B cell (primary cell): ENCODE results near the gene LNX1. TPM values are rescaled to one million over a fixed set of nuclear protein-coding genes. Genes with fewer than 3 reads are reported as not detected.

ENCODE experiments used
- ATAC-seq: fragments of 200-7000 bp; cut with Tn5 transposase; one replicate; pipeline ENCODE4 v1.10.0; 2021; ENCODE audit warnings: low read depth, mild to moderate bottlenecking, moderate number of reproducible peaks, moderate library complexity
- CTCF ChIA-PET: fragments of 350-600 bp; sonication (Branson Sonifier 250); formaldehyde crosslinking; loops from one replicate; lab custom pipeline; 2021; ENCODE audit warnings: antibody characterized with exemption, inconsistent platforms; lab: Charles Lee
- POLR2A ChIA-PET: fragments of 350-600 bp; sonication (Branson Sonifier 250); formaldehyde crosslinking; loops from one replicate; lab custom pipeline; 2021; ENCODE audit warnings: antibody characterized with exemption; lab: Charles Lee
- DNase-seq: peaks from one replicate; pipeline ENCODE4 v3.0.0; 2013
- H2AFZ ChIP-seq: 2 replicates; pipeline ENCODE4 v1.6.1; 2012; ENCODE audit warnings: mild to moderate bottlenecking, low read depth, low read length; ENCODE audit not compliant: insufficient read depth, poor library complexity, severe bottlenecking
- H3K27ac ChIP-seq, 2 donors: 1 replicate in 1 of 2; 2 replicates in 1 of 2; pipeline ENCODE4 v1.5.1; 2012 to 2013; ENCODE audit warnings: low read length in 2 of 2, mild to moderate bottlenecking in 2 of 2, moderate library complexity in 1 of 2
- H3K27me3 ChIP-seq, 4 experiments: fragments of 200-600 bp in 1 of 4; sonication (generic) in 1 of 4; replicated peaks in 1 of 4; 1 replicate in 2 of 4; 2 replicates in 2 of 4; pipeline versions ENCODE4 v1.6.1 to v1.7.0; 2013 to 2016; ENCODE audit warnings: low read length in 3 of 4, mild to moderate bottlenecking in 2 of 4, mixed read lengths in 1 of 4, moderate library complexity in 1 of 4; ENCODE audit not compliant: insufficient read depth in 4 of 4, control insufficient read depth in 3 of 4; ENCODE audit errors: control extremely low read depth in 1 of 4
- H3K36me3 ChIP-seq, 2 experiments: replicated peaks in 1 of 2; 1 replicate in 1 of 2; 2 replicates in 1 of 2; pipeline versions ENCODE4 v1.6.1 to v1.7.1; 2013; ENCODE audit warnings: low read length in 1 of 2; ENCODE audit not compliant: insufficient read depth in 2 of 2, control insufficient read depth in 1 of 2; ENCODE audit errors: control extremely low read depth in 1 of 2, extremely low read depth in 1 of 2
- H3K4me1 ChIP-seq, 2 donors: fragments of 200-600 bp in 1 of 2; sonication (generic) in 1 of 2; 1 replicate in 1 of 2; 2 replicates in 1 of 2; pipeline versions ENCODE4 v1.5.1 to v1.6.1; 2013 to 2017; ENCODE audit warnings: low read length in 2 of 2; ENCODE audit not compliant: control insufficient read depth in 2 of 2, insufficient read depth in 2 of 2
- H3K4me2 ChIP-seq: replicated peaks from 2 replicates; pipeline ENCODE3; 2012; ENCODE audit warnings: mild to moderate bottlenecking, low read depth, low read length; ENCODE audit not compliant: poor library complexity, severe bottlenecking
- H3K4me3 ChIP-seq, 5 experiments: fragments of 200-600 bp in 1 of 5; sonication (generic) in 1 of 5; 1 replicate in 3 of 5; 2 replicates in 2 of 5; pipeline versions ENCODE4 v1.5.1 to v1.7.0; 2011 to 2016; ENCODE audit warnings: low read length in 4 of 5, mild to moderate bottlenecking in 4 of 5, low read depth in 2 of 5, control low read depth in 1 of 5, moderate library complexity in 1 of 5; ENCODE audit not compliant: insufficient read depth in 1 of 5; ENCODE audit errors: control extremely low read depth in 1 of 5, extremely low read depth in 1 of 5
- H3K79me2 ChIP-seq: fragments of 200-600 bp; sonication (generic); one replicate; pipeline ENCODE4 v1.6.0; 2016; ENCODE audit warnings: low read length; ENCODE audit not compliant: control insufficient read depth, insufficient read depth
- H3K9ac ChIP-seq: fragments of 200-600 bp; sonication (generic); 2 replicates; pipeline ENCODE4 v1.6.1; 2017; ENCODE audit warnings: mild to moderate bottlenecking, low read length, moderate library complexity
- H3K9me3 ChIP-seq, 3 donors: one replicate each; pipeline versions ENCODE4 v1.6.1 to v1.7.1; 2013; ENCODE audit warnings: low read length in 2 of 3; ENCODE audit not compliant: control insufficient read depth in 2 of 3, insufficient read depth in 1 of 3; ENCODE audit errors: control extremely low read depth in 1 of 3
- H4K20me1 ChIP-seq: 2 replicates; pipeline ENCODE4 v1.6.0; 2012; ENCODE audit warnings: mild to moderate bottlenecking, low read length; ENCODE audit not compliant: insufficient read depth, control insufficient read depth, poor library complexity, severe bottlenecking
- H3K27ac Mint-ChIP-seq: one replicate; pipeline ENCODE4 v1.8.0; 2021; ENCODE audit warnings: mixed read lengths
- H3K27me3 Mint-ChIP-seq: one replicate; pipeline ENCODE4 v1.8.0; 2021; ENCODE audit warnings: mixed read lengths
- H3K4me1 Mint-ChIP-seq: one replicate; pipeline ENCODE4 v1.8.0; 2021; ENCODE audit warnings: mixed read lengths
- H3K4me3 Mint-ChIP-seq: one replicate; pipeline ENCODE4 v1.8.0; 2021; ENCODE audit warnings: mixed read lengths
- H3K9me3 Mint-ChIP-seq: one replicate; pipeline ENCODE4 v1.8.0; 2022; ENCODE audit warnings: mixed read lengths; ENCODE audit not compliant: insufficient read depth
- EZH2 ChIP-seq: IDR thresholded peaks from 2 replicates; pipeline ENCODE4 v1.6.1; 2012; ENCODE audit warnings: borderline replicate concordance, low read depth, mild to moderate bottlenecking, moderate library complexity, low read length; ENCODE audit not compliant: insufficient read depth, poor library complexity, severe bottlenecking
- WGBS: methylation state at CpG from one replicate; pipeline ENCODE4 v1.1.5; 2013; ENCODE audit warnings: missing lambda C conversion rate; ENCODE audit not compliant: insufficient coverage; 5-methylcytosine and 5-hydroxymethylcytosine counted together
- intact Hi-C: fragments of 100-400 bp; cut with micrococcal nuclease; formaldehyde crosslinking; loops from one replicate; pipeline ENCODE4 v1.10.0; 2022
- polyA plus RNA-seq: library from polyadenylated mRNA; depleted of rRNA; stranded (reverse); fragments of >200 nt; gene quantifications from 2 replicates; pipeline ENCODE4 v1.2.3, GENCODE V29; 2012
- total RNA-seq, 2 donors: library from RNA; stranded (reverse); fragments of 120-200 nt in 1 of 2; gene quantifications; 1 replicate in 1 of 2; 2 replicates in 1 of 2; pipeline versions ENCODE4 v1.2.3 to v1.2.4, GENCODE V29; 2013 to 2022
- TF ChIP-seq, protein P1 (sequence below): fragments of 200-600 bp; IDR thresholded peaks from one replicate; pipeline ENCODE4 v1.8.0; 2022; ENCODE audit warnings: antibody characterized with exemption, mild to moderate bottlenecking

LNX1 gene
- total and polyA plus RNA-seq, 2 donors (not counting 1 experiment from before 2014, with no cell fraction given), result not detected

DNA sequence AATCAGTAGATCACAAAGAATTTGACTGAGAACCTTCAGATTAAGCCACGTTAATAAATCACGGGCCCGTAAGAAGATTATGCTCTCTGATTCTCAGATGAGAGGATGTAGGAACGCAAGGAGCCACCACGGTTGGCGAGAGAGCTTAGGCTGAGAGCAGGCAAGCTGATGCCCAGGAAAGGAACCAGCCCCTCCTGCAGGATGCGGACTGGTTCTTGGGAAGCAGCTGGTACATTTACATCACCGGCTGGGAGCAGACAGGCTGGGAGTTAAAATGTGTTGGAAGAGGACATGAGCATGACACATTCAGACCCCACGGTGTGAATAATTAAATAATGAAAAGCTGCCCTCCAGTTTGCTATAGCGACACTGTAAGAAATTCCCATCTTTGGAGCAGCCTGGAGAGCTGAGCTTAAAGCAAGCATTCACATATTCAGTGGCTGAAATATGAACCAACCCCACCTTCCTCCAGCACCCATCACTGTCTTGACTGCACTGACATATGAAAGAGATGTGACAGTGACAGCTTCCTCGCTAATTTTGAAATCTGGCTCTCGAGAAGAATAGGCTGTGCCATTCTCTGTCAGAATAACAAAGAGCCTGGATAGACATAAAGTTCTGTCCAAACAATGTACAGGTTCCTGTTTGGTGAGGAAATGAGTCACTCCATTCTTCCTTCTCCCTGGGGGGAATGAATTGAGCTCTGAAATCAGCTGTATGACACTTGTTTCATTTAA is 33.1 kb downstream of the LNX1 start:
- no peaks in the 10 kb centered on the region for H3K27me3 ChIP-seq

DNA sequence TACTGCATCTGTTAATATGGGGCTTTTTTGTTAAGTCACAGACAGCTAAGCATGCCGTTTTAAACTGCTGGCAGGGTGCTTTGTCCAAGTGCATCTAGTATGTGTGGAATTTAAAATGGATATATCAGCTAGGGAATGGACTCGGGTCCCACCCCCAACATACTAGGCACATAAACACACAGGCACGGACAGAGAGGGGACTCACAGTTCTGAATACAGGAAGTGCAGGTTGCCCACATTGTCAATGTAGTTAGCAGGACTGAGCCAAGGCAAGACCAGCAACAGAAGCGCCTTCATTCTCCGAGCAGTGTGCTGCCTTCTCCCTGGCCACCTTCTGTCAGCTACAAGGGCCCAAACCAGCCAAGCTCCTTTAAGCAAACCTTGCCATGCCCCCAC is 33.6 kb downstream of the LNX1 start:
- Histone ChIP-seq H3K9me3 (no peaks in the 10 kb centered on the region), H3K4me1 (no peaks in the 10 kb centered on the region), H3K4me3 (no peak overlapping the region), H3K4me2 (no peak overlapping the region), H3K79me2 (no peaks in the 10 kb centered on the region), H3K27ac (no peak overlapping the region), H3K9ac (no peak overlapping the region), H2AFZ (no peak overlapping the region), H3K36me3 (no peaks in the 10 kb centered on the region), H4K20me1 (no peaks in the 10 kb centered on the region), H3K27me3 (no peaks in the 10 kb centered on the region)
- H3K9me3 Mint-ChIP-seq, result no peaks in the 10 kb centered on the region
- CTCF ChIA-PET, result no interaction called here
- TF ChIP-seq, protein P1, sequence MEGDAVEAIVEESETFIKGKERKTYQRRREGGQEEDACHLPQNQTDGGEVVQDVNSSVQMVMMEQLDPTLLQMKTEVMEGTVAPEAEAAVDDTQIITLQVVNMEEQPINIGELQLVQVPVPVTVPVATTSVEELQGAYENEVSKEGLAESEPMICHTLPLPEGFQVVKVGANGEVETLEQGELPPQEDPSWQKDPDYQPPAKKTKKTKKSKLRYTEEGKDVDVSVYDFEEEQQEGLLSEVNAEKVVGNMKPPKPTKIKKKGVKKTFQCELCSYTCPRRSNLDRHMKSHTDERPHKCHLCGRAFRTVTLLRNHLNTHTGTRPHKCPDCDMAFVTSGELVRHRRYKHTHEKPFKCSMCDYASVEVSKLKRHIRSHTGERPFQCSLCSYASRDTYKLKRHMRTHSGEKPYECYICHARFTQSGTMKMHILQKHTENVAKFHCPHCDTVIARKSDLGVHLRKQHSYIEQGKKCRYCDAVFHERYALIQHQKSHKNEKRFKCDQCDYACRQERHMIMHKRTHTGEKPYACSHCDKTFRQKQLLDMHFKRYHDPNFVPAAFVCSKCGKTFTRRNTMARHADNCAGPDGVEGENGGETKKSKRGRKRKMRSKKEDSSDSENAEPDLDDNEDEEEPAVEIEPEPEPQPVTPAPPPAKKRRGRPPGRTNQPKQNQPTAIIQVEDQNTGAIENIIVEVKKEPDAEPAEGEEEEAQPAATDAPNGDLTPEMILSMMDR, result no peak
- TF ChIP-seq EZH2, result no peak
- 72% methylated on average over 4 of the region's 5 CpGs for WGBS
- peaks cover 7% of the 10 kb centered on the region for H3K27me3 Mint-ChIP-seq
- H3K4me3 Mint-ChIP-seq, result no peak overlapping the region
- intact Hi-C loops, result no loop called here
- no peaks in the 10 kb centered on the region for H3K4me1 Mint-ChIP-seq
- POLR2A ChIA-PET, result no interaction called here
- no peak overlapping the region for H3K27ac Mint-ChIP-seq
- DNase-seq (no peak), ATAC-seq (no peak)

More for the DNA sequence above, 33.1 kb downstream of the LNX1 start:
- Histone ChIP-seq H3K79me2 (no peaks in the 10 kb centered on the region), H3K27ac (no peak overlapping the region), H4K20me1 (no peaks in the 10 kb centered on the region), H3K4me1 (no peaks in the 10 kb centered on the region), H3K9me3 (no peaks in the 10 kb centered on the region), H3K9ac (no peak overlapping the region), H3K4me2 (no peak overlapping the region), H3K4me3 (no peak overlapping the region), H3K36me3 (no peaks in the 10 kb centered on the region), H2AFZ (no peak overlapping the region)
- no peak overlapping the region for H3K4me3 Mint-ChIP-seq
- CTCF ChIA-PET, result no interaction called here
- WGBS, result 97% methylated on average over 9 of the region's 12 CpGs
- no peaks in the 10 kb centered on the region for H3K4me1 Mint-ChIP-seq
- H3K9me3 Mint-ChIP-seq, result no peaks in the 10 kb centered on the region
- peaks cover 7% of the 10 kb centered on the region for H3K27me3 Mint-ChIP-seq
- no peak overlapping the region for H3K27ac Mint-ChIP-seq
- POLR2A ChIA-PET, result no interaction called here
- no peak for TF ChIP-seq EZH2
- TF ChIP-seq, protein P1, result no peak
- ATAC-seq (no peak), DNase-seq (no peak)
- intact Hi-C loops, result no loop called here
